ENCODE results near the gene SLC39A6. TPM values are rescaled to one million over a fixed set of nuclear protein-coding genes. Genes with fewer than 3 reads are reported as not detected.

Gene SLC39A6, protein sequence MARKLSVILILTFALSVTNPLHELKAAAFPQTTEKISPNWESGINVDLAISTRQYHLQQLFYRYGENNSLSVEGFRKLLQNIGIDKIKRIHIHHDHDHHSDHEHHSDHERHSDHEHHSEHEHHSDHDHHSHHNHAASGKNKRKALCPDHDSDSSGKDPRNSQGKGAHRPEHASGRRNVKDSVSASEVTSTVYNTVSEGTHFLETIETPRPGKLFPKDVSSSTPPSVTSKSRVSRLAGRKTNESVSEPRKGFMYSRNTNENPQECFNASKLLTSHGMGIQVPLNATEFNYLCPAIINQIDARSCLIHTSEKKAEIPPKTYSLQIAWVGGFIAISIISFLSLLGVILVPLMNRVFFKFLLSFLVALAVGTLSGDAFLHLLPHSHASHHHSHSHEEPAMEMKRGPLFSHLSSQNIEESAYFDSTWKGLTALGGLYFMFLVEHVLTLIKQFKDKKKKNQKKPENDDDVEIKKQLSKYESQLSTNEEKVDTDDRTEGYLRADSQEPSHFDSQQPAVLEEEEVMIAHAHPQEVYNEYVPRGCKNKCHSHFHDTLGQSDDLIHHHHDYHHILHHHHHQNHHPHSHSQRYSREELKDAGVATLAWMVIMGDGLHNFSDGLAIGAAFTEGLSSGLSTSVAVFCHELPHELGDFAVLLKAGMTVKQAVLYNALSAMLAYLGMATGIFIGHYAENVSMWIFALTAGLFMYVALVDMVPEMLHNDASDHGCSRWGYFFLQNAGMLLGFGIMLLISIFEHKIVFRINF
- 17.2 TPM for polyA plus RNA-seq (2013, experiment 1 of 2)
- 18.0 TPM for polyA plus RNA-seq (2013, experiment 2 of 2)

DNA sequence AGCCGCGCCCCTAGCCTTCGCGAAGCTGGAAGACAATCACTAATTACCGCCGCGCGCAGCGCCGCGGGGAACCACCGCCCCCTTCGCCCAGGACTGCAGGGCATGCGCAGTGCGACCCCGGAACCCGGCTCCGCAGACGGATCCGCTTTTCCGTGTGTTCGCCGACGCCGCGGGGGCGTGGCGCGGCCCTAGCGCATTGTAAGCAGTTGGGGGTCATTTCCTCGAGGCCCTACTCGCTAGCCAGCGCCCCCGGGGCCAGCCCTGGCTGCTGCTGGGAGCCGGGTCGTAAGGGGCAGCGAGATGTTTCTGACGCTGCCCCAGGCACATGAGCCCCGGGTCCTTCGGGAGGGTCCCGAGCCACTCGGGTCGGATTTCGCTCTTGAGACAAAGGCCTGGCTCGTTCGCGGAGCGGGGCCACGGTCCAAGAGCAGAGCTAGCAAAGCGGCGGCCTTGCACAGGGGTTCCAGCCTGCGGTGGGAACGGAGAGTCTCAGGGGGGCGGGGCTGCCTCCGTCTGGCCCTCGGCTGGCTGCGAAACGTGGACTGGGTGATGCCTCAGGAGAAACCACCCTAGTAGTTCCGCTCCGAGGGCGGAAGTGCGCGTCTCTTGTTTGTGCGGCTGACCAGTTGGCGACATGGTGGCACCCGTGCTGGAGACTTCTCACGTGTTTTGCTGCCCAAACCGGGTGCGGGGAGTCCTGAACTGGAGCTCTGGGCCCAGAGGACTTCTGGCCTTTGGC is at the start of gene SLC39A6, which contains the start of gene ELP2:
Gene SLC39A6, minus strand, starts transcription at position 41 of the 739 bp plus-strand sequence. CDS start 2,333 bp downstream, outside the sequence.
Gene ELP2, plus strand, starts transcription at position 600 of the 739 bp plus-strand sequence. Its CDS starts 35 bp downstream, at position 635.
- WGBS (ENCODE audit: extremely low coverage, insufficient coverage, low lambda C conversion rate): no CpG with 5 or more reads among the region's 69 CpGs
- H3K4ac ChIP-seq (ENCODE audit: low read depth, low read length): peak within 1 kb of the TSS; percentile 63
- no peak within 1 kb of the TSS for H4K5ac ChIP-seq (ENCODE audit: low read length)

DNA sequence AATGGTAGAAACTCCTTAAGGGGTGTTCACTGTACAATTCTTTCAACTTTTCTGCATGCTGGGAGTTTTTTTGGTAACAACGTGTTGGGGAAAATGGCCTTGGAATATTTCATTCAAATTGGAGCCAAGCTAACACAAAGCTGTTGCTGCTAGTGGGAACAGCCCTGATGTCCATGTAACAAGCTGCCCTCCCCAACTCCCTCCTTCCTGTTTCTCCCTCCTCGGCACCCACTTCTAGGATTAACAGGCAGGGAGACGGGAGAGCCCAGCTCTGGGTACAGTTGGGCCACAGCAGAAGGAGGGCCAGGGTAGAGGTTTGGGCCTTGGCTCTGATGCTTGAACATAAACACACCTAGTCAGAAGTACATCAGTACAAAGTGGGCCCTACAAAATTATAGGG is 48.8 kb upstream of the SLC39A6 start:
- DNase-seq: no peak
- no peak overlapping the region for H4K8ac ChIP-seq (ENCODE audit: low read depth, low read length)
- no peak overlapping the region for H2BK120ac ChIP-seq (ENCODE audit: low read depth, low read length)
- H3K79me2 ChIP-seq (ENCODE audit: control insufficient read depth, insufficient read depth, low read length): no peaks in the 10 kb centered on the region
- H2AK5ac ChIP-seq (ENCODE audit: low read length): no peak overlapping the region
- no peak overlapping the region for H3K23ac ChIP-seq (ENCODE audit: low read length)
- no peaks in the 10 kb centered on the region for H3K27me3 ChIP-seq (ENCODE audit: insufficient read depth, low read length, poor library complexity)
- H3K4me1 ChIP-seq (ENCODE audit: control insufficient read depth, low read depth, low read length): no peaks in the 10 kb centered on the region
- no peak overlapping the region for H2BK15ac ChIP-seq (replicated peaks; ENCODE audit: low read depth)
- peaks cover 2% of the 10 kb centered on the region for H3K36me3 ChIP-seq (ENCODE audit: control insufficient read depth, insufficient read depth, low read length)
- H3K4me2 ChIP-seq (ENCODE audit: low read length): no peak overlapping the region
- H3K18ac ChIP-seq (ENCODE audit: low read length): no peak overlapping the region
- no peak overlapping the region for H3K27ac ChIP-seq (ENCODE audit: low read depth, low read length)
- H3K4ac ChIP-seq (ENCODE audit: low read depth, low read length): no peak overlapping the region
- H3K4me3 ChIP-seq (ENCODE audit: low read length): no peak overlapping the region
- H3K56ac ChIP-seq (ENCODE audit: low read length): no peak overlapping the region
- H2BK5ac ChIP-seq (ENCODE audit: low read length): no peak overlapping the region
- no peak overlapping the region for H4K5ac ChIP-seq (ENCODE audit: low read length)
- no peaks in the 10 kb centered on the region for H3K79me1 ChIP-seq (ENCODE audit: low read length)
- no CpG with 5 or more reads among the region's 3 CpGs for WGBS (ENCODE audit: extremely low coverage, insufficient coverage, low lambda C conversion rate)
- no peak overlapping the region for H3K9ac ChIP-seq (ENCODE audit: low read length)

More for the DNA sequence above, at the start of gene SLC39A6, which contains the start of gene ELP2:
- H3K79me1 ChIP-seq (ENCODE audit: low read length): peaks cover 16% of the 10 kb centered on the region
- no peaks in the 10 kb centered on the region for H3K36me3 ChIP-seq (ENCODE audit: control insufficient read depth, insufficient read depth, low read length)
- no peak within 1 kb of the TSS for H2AK5ac ChIP-seq (ENCODE audit: low read length)
- H3K9ac ChIP-seq (ENCODE audit: low read length): peak within 1 kb of the TSS; percentile 93
- H3K56ac ChIP-seq (ENCODE audit: low read length): peak within 1 kb of the TSS; percentile 97
- peak within 1 kb of the TSS; percentile 88 for H2BK5ac ChIP-seq (ENCODE audit: low read length)
- peak within 1 kb of the TSS; percentile 94 for H3K27ac ChIP-seq (ENCODE audit: low read depth, low read length)
- H3K79me2 ChIP-seq (ENCODE audit: control insufficient read depth, insufficient read depth, low read length): peaks cover 38% of the 10 kb centered on the region
- H3K18ac ChIP-seq (ENCODE audit: low read length): peak within 1 kb of the TSS; percentile 81
- peak within 1 kb of the TSS; percentile 63 for H2BK120ac ChIP-seq (ENCODE audit: low read depth, low read length)
- H3K4me3 ChIP-seq (ENCODE audit: low read length): peak within 1 kb of the TSS; percentile 76
- no peaks in the 10 kb centered on the region for H3K27me3 ChIP-seq (ENCODE audit: insufficient read depth, low read length, poor library complexity)
- H4K8ac ChIP-seq (ENCODE audit: low read depth, low read length): peak within 1 kb of the TSS; percentile 57
- H3K23ac ChIP-seq (ENCODE audit: low read length): no peak within 1 kb of the TSS
- peaks cover 3% of the 10 kb centered on the region for H3K4me1 ChIP-seq (ENCODE audit: control insufficient read depth, low read depth, low read length)
- H3K4me2 ChIP-seq (ENCODE audit: low read length): peak within 1 kb of the TSS; percentile 88
- no peak within 1 kb of the TSS for H2BK15ac ChIP-seq (replicated peaks; ENCODE audit: low read depth)
- peak; percentile 97 for DNase-seq

DNA sequence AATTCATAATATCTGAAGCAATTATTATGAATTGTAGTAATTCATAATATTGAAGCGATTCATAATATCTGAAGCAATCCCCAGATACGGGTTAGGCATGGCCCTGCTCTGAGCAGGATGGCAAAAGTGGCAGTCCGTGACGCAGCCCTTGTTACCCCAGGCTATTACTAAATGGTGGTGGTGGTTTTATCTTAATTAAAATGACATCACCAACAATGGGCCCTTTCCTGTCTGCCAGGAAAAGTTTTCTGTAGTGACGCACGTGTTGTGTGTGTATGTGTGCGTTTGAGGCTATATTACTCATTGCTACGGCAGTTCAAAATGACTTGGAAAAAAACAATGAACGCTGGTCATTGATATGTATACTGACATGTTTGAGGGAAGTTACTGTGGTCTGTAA is 47.6 kb upstream of the SLC39A6 start:
- no peaks in the 10 kb centered on the region for H3K79me1 ChIP-seq (ENCODE audit: low read length)
- no peak overlapping the region for H4K5ac ChIP-seq (ENCODE audit: low read length)
- no peak overlapping the region for H3K4me3 ChIP-seq (ENCODE audit: low read length)
- no peak for DNase-seq
- H3K56ac ChIP-seq (ENCODE audit: low read length): no peak overlapping the region
- no peak overlapping the region for H2BK5ac ChIP-seq (ENCODE audit: low read length)
- H3K4me2 ChIP-seq (ENCODE audit: low read length): no peak overlapping the region
- no peak overlapping the region for H3K18ac ChIP-seq (ENCODE audit: low read length)
- WGBS (ENCODE audit: extremely low coverage, insufficient coverage, low lambda C conversion rate): no CpG with 5 or more reads among the region's 9 CpGs
- no peak overlapping the region for H3K4ac ChIP-seq (ENCODE audit: low read depth, low read length)
- H3K79me2 ChIP-seq (ENCODE audit: control insufficient read depth, insufficient read depth, low read length): no peaks in the 10 kb centered on the region
- no peaks in the 10 kb centered on the region for H3K27me3 ChIP-seq (ENCODE audit: insufficient read depth, low read length, poor library complexity)
- no peak overlapping the region for H2BK120ac ChIP-seq (ENCODE audit: low read depth, low read length)
- no peak overlapping the region for H3K23ac ChIP-seq (ENCODE audit: low read length)
- no peak overlapping the region for H3K27ac ChIP-seq (ENCODE audit: low read depth, low read length)
- peaks cover 2% of the 10 kb centered on the region for H3K36me3 ChIP-seq (ENCODE audit: control insufficient read depth, insufficient read depth, low read length)
- H3K4me1 ChIP-seq (ENCODE audit: control insufficient read depth, low read depth, low read length): no peaks in the 10 kb centered on the region
- H2BK15ac ChIP-seq (replicated peaks; ENCODE audit: low read depth): no peak overlapping the region
- H2AK5ac ChIP-seq (ENCODE audit: low read length): no peak overlapping the region
- H3K9ac ChIP-seq (ENCODE audit: low read length): no peak overlapping the region
- H4K8ac ChIP-seq (ENCODE audit: low read depth, low read length): no peak overlapping the region

DNA sequence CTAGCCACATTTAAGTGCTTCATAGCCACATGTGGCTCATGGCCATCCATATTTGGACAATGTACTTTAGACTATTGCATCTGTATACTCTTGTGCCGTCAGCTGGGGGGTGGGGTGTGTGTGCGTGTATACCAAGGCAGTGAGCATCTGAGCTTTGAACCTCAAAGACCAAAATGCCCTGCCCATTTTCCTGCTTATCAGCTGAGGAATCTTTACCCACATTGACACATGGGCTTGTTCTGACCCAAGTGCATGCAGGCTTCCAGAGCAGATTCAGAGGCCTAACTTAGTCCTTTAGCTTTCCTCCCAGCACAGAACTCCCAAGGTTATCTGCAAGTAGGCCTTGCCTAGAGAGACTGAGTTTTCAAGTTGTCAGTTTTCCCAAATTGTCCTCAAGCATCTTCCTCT is 47.0 kb upstream of the SLC39A6 start:
- peaks cover 4% of the 10 kb centered on the region for H3K36me3 ChIP-seq (ENCODE audit: control insufficient read depth, insufficient read depth, low read length)
- H3K23ac ChIP-seq (ENCODE audit: low read length): no peak overlapping the region
- DNase-seq: no peak
- H3K18ac ChIP-seq (ENCODE audit: low read length): no peak overlapping the region
- no peaks in the 10 kb centered on the region for H3K27me3 ChIP-seq (ENCODE audit: insufficient read depth, low read length, poor library complexity)
- no CpG with 5 or more reads among the region's 2 CpGs for WGBS (ENCODE audit: extremely low coverage, insufficient coverage, low lambda C conversion rate)
- no peak overlapping the region for H4K8ac ChIP-seq (ENCODE audit: low read depth, low read length)
- no peak overlapping the region for H2BK15ac ChIP-seq (replicated peaks; ENCODE audit: low read depth)
- H3K79me2 ChIP-seq (ENCODE audit: control insufficient read depth, insufficient read depth, low read length): no peaks in the 10 kb centered on the region
- no peak overlapping the region for H2AK5ac ChIP-seq (ENCODE audit: low read length)
- no peak overlapping the region for H3K9ac ChIP-seq (ENCODE audit: low read length)
- no peaks in the 10 kb centered on the region for H3K79me1 ChIP-seq (ENCODE audit: low read length)
- no peak overlapping the region for H4K5ac ChIP-seq (ENCODE audit: low read length)
- H3K4me3 ChIP-seq (ENCODE audit: low read length): no peak overlapping the region
- H2BK120ac ChIP-seq (ENCODE audit: low read depth, low read length): no peak overlapping the region
- no peak overlapping the region for H3K4ac ChIP-seq (ENCODE audit: low read depth, low read length)
- H3K56ac ChIP-seq (ENCODE audit: low read length): no peak overlapping the region
- no peak overlapping the region for H3K27ac ChIP-seq (ENCODE audit: low read depth, low read length)
- no peaks in the 10 kb centered on the region for H3K4me1 ChIP-seq (ENCODE audit: control insufficient read depth, low read depth, low read length)
- H2BK5ac ChIP-seq (ENCODE audit: low read length): no peak overlapping the region
- no peak overlapping the region for H3K4me2 ChIP-seq (ENCODE audit: low read length)

DNA sequence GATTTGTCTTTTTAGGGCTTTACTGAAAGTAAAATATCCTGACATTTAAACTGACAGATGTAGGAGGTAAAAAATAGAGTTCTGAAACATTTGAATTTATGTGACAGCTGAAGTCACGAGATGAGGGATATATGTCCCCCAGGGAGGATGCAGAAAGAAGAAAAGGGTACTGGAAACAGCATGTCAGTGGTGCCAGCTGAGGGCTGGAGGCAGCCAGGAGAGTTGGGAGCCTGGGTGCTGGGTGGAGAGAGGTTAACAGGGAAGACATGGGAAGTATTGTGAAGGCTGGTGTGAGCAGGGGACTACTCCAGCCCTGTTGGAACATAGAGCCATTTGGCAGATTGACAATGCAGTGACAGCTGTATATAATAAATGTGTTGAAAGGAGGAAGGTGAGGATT is 46.3 kb upstream of the SLC39A6 start:
- peaks cover 4% of the 10 kb centered on the region for H3K36me3 ChIP-seq (ENCODE audit: control insufficient read depth, insufficient read depth, low read length)
- H3K9ac ChIP-seq (ENCODE audit: low read length): no peak overlapping the region
- H3K27ac ChIP-seq (ENCODE audit: low read depth, low read length): no peak overlapping the region
- no peak for DNase-seq
- H3K4ac ChIP-seq (ENCODE audit: low read depth, low read length): no peak overlapping the region
- no peak overlapping the region for H4K8ac ChIP-seq (ENCODE audit: low read depth, low read length)
- H3K56ac ChIP-seq (ENCODE audit: low read length): no peak overlapping the region
- H3K4me1 ChIP-seq (ENCODE audit: control insufficient read depth, low read depth, low read length): no peaks in the 10 kb centered on the region
- H2AK5ac ChIP-seq (ENCODE audit: low read length): no peak overlapping the region
- H3K79me2 ChIP-seq (ENCODE audit: control insufficient read depth, insufficient read depth, low read length): no peaks in the 10 kb centered on the region
- no peak overlapping the region for H3K23ac ChIP-seq (ENCODE audit: low read length)
- no peak overlapping the region for H3K4me3 ChIP-seq (ENCODE audit: low read length)
- no CpG with 5 or more reads among the region's 1 CpG for WGBS (ENCODE audit: extremely low coverage, insufficient coverage, low lambda C conversion rate)
- H3K4me2 ChIP-seq (ENCODE audit: low read length): no peak overlapping the region
- H3K27me3 ChIP-seq (ENCODE audit: insufficient read depth, low read length, poor library complexity): no peaks in the 10 kb centered on the region
- no peak overlapping the region for H2BK15ac ChIP-seq (replicated peaks; ENCODE audit: low read depth)
- H4K5ac ChIP-seq (ENCODE audit: low read length): no peak overlapping the region
- no peak overlapping the region for H3K18ac ChIP-seq (ENCODE audit: low read length)
- no peaks in the 10 kb centered on the region for H3K79me1 ChIP-seq (ENCODE audit: low read length)
- H2BK5ac ChIP-seq (ENCODE audit: low read length): no peak overlapping the region
- H2BK120ac ChIP-seq (ENCODE audit: low read depth, low read length): no peak overlapping the region

Data from mesendoderm (in vitro differentiated cells).